Prostate gland (tissue), 2 donors: ENCODE measurements around the gene CCSER2. TPM values are rescaled to one million over a fixed set of nuclear protein-coding genes. Genes with fewer than 3 reads are reported as not detected.
"Not testable (repeated sequence)": the region's sequence is repeated elsewhere in the genome, so short reads cannot be mapped to it uniquely, and the experiment has no call there.

Experiments used
- DNase-seq: peaks from one replicate; pipeline ENCODE4 v3.0.0-alpha.2; 2019; ENCODE audit warnings: low spot score
- H3K27ac ChIP-seq, 2 donors: fragments of 200-600 bp; sonication (generic); 2 replicates each; pipeline ENCODE4 v1.5.1; 2017 to 2019
- H3K27me3 ChIP-seq: fragments of 200-600 bp; sonication (generic); replicated peaks from 2 replicates; pipeline ENCODE4 v1.5.1; 2019; ENCODE audit not compliant: insufficient read depth
- H3K36me3 ChIP-seq, 2 donors: fragments of 200-600 bp; sonication (generic); 1 replicate in 1 of 2; 2 replicates in 1 of 2; pipeline versions ENCODE4 v1.5.1 to v1.8.1; 2017 to 2019
- H3K4me1 ChIP-seq: fragments of 200-600 bp; sonication (generic); replicated peaks from 2 replicates; pipeline ENCODE4 v1.5.1; 2019
- H3K4me3 ChIP-seq, 2 donors: fragments of 200-600 bp; sonication (generic); 2 replicates each; pipeline ENCODE4 v1.5.1; 2017 to 2019
- H3K9me3 ChIP-seq: fragments of 200-600 bp; sonication (generic); 2 replicates; pipeline ENCODE4 v1.5.1; 2017
- CTCF ChIP-seq, 4 experiments: fragments of 200-600 bp in 2 of 4; fragments of 450-650 bp in 2 of 4; sonication (generic) in 2 of 4; IDR thresholded peaks; 1 replicate in 3 of 4; 2 replicates in 1 of 4; pipeline ENCODE4 v1.5.1; 2016 to 2019; ENCODE audit warnings: antibody characterized with exemption in 4 of 4, mild to moderate bottlenecking in 2 of 4, moderate library complexity in 2 of 4
- POLR2A ChIP-seq: fragments of 450-650 bp; IDR thresholded peaks from one replicate; pipeline ENCODE4 v1.6.1; 2016; ENCODE audit warnings: antibody characterized with exemption, mild to moderate bottlenecking
- POLR2AphosphoS5 ChIP-seq: sonication (generic); formaldehyde crosslinking; IDR thresholded peaks from one replicate; pipeline ENCODE4 v1.6.1; 2017; ENCODE audit warnings: antibody characterized with exemption
- WGBS: methylation state at CpG from one replicate; pipeline ENCODE4 v1.1.5; 2018; 5-methylcytosine and 5-hydroxymethylcytosine counted together
- intact Hi-C: fragments of 100-400 bp; cut with DNase I; formaldehyde crosslinking; loops from one replicate; pipeline ENCODE4 v1.14.2; 2022
- total RNA-seq, 2 donors: library from RNA; depleted of rRNA; stranded (reverse); fragments of >200 nt; gene quantifications; one replicate each; pipeline ENCODE4 v1.1.0, GENCODE V29; 2016

The CCSER2 gene
- total RNA-seq, 2 donors from 2014 or later, result 30.4 to 53.6 TPM

DNA sequence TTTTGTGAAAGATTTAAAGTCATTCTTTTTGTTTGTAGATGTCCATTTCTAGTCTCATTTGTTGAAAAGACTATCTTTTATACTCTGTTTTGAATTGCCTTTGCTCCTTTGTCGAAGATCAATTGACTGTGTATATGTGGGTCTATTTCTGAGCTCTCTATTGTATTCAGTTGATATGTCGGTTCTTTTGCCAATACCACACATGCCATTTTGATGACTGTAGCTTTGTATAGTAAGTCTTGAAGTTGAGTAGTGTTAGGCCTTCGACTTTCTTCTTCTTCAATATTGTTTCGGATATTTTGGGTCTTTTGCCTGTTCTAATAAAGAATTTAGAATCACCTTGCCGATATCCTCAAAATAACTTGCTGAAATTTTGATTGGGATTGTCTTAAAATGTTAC, 104.5 kb downstream of the CCSER2 start:
- no peak overlapping the region for H3K27ac ChIP-seq
- DNase-seq, result no peak
- 97% methylated on average over 5 of the region's 5 CpGs for whole genome bisulfite sequencing
- no peak overlapping the region for H3K4me3 ChIP-seq
- H3K27me3 ChIP-seq, result no peaks in the 10 kb centered on the region
- no peaks in the 10 kb centered on the region for H3K4me1 ChIP-seq
- no peaks in the 10 kb centered on the region for H3K9me3 ChIP-seq
- intact Hi-C loops, result loop anchor here (10.0 kb wide), 1 partner anchor 102 kb away; no protein-coding TSS in a partner anchor
- TF ChIP-seq POLR2A, result no peak
- TF ChIP-seq POLR2AphosphoS5, result no peak
- no peak for TF ChIP-seq CTCF (IDR thresholded peaks at IDR 0.05)
- H3K36me3 ChIP-seq, result no peaks in the 10 kb centered on the region

GRCh38 chr10:84440781-84441180, 112.4 kb downstream of the CCSER2 start:
- 82% methylated on average over 2 of the region's 2 CpGs for WGBS
- H3K4me1 ChIP-seq, result no peaks in the 10 kb centered on the region
- H3K36me3 ChIP-seq, result no peaks in the 10 kb centered on the region
- H3K27me3 ChIP-seq, result no peaks in the 10 kb centered on the region
- no peak for DNase-seq
- no peaks in the 10 kb centered on the region for H3K9me3 ChIP-seq
- TF ChIP-seq CTCF (IDR thresholded peaks at IDR 0.05), result no peak
- no peak for TF ChIP-seq POLR2AphosphoS5
- no peak for TF ChIP-seq POLR2A
- H3K27ac ChIP-seq, result no peak overlapping the region
- no peak overlapping the region for H3K4me3 ChIP-seq
- intact Hi-C loops, result no loop called here

- Histone ChIP-seq H3K27me3 (no peaks in the 10 kb centered on the region), H3K9me3 (no peaks in the 10 kb centered on the region), H3K4me3 (no peak overlapping the region), H3K36me3 (no peaks in the 10 kb centered on the region), H3K27ac (no peak overlapping the region), H3K4me1 (no peaks in the 10 kb centered on the region)
- TF ChIP-seq CTCF (IDR thresholded peaks at IDR 0.05), result no peak
- TF ChIP-seq POLR2A, result no peak
- TF ChIP-seq POLR2AphosphoS5, result no peak
- DNase-seq, result no peak
- WGBS, result 92% methylated on average over 8 of the region's 8 CpGs
- intact Hi-C loops, result no loop called here
These were observed 119.5 kb downstream of the CCSER2 start for GRCh38 chr10:84447701-84448400.

GRCh38 chr10:84449351-84449750, 121.0 kb downstream of the CCSER2 start:
- intact Hi-C loops, H3K4me1 ChIP-seq, H3K9me3 ChIP-seq, H3K27me3 ChIP-seq, DNase-seq, H3K4me3 ChIP-seq, H3K27ac ChIP-seq, H3K36me3 ChIP-seq: not testable (repeated sequence)
- 94% methylated on average over 7 of the region's 7 CpGs for WGBS

DNA sequence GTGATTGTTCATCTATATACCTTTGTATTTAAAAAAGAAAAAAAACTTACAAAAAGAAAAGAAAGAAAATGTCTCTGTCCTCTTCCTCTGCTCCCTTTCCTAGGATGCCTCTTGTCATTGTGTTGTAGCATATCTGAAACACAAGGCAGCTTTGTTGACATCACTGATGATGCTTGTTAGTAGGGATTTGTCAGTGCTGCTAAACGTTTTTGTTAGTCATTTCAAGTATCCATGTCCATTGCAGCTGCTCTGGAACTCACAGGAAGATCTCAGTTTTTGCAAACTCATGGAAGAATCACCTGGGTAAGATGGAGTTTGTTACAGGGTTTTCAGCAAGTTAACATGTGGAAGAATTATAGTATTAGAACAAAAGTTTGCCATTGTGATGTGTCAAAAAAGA, 123.6 kb downstream of the CCSER2 start:
- no peaks in the 10 kb centered on the region for H3K4me1 ChIP-seq
- TF ChIP-seq POLR2A (no peak), CTCF (IDR thresholded peaks at IDR 0.05) (no peak), POLR2AphosphoS5 (no peak)
- H3K27ac ChIP-seq, result no peak overlapping the region
- no peak for DNase-seq
- no peaks in the 10 kb centered on the region for H3K9me3 ChIP-seq
- H3K27me3 ChIP-seq, result no peaks in the 10 kb centered on the region
- H3K36me3 ChIP-seq, result no peaks in the 10 kb centered on the region
- H3K4me3 ChIP-seq, result no peak overlapping the region
- 12% methylated on average over 1 of the region's 1 CpG for WGBS
- intact Hi-C loops, result no loop called here
